HG03558 (cell line): ENCODE measurements around the gene CIZ1.

Experiments used
- ATAC-seq: cut with Tn5 transposase; IDR thresholded peaks from one replicate; pipeline ENCODE4 v1.9.1; 2021; ENCODE audit warnings: moderate number of reproducible peaks; ENCODE audit not compliant: unreplicated experiment; ENCODE audit errors: extremely low read depth

Gene CIZ1

DNA sequence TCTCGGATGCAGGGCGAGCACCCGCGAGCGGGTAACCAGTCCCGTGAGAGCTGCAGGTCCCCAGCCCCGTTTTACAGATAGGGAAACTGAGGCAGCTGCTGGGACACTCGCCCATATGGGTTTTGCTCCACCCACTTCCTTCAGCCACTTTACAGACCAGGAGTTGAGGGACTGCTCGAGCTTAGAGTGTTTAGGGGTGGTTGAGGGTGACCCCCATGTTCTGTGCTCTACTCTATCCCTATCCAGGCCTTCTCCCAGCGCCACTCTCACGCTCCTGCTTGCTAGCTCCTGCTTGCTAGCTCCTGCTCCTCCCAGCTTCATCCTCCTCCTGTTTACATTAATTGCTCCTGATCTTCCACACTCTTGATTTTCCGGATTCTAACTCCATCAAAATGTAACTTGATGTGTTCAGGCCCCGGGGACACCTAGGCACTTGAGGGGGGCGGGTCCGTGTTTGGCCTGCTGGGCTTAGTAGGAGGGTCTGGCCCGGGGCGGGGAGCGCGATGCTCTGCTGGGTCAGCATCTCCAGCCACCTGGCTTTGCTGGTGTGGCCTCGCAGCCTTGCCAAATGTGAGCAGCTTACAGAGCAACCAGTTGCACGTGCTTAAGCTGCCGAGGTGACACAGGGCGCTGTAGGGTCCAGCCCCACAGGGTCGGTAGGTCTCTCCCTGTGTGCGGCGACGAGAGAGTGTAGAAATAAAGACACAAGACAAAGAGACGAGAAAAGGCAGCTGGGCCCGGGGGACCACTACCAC, 62.4 kb downstream of the CIZ1 start:
- ATAC-seq = no peak

DNA sequence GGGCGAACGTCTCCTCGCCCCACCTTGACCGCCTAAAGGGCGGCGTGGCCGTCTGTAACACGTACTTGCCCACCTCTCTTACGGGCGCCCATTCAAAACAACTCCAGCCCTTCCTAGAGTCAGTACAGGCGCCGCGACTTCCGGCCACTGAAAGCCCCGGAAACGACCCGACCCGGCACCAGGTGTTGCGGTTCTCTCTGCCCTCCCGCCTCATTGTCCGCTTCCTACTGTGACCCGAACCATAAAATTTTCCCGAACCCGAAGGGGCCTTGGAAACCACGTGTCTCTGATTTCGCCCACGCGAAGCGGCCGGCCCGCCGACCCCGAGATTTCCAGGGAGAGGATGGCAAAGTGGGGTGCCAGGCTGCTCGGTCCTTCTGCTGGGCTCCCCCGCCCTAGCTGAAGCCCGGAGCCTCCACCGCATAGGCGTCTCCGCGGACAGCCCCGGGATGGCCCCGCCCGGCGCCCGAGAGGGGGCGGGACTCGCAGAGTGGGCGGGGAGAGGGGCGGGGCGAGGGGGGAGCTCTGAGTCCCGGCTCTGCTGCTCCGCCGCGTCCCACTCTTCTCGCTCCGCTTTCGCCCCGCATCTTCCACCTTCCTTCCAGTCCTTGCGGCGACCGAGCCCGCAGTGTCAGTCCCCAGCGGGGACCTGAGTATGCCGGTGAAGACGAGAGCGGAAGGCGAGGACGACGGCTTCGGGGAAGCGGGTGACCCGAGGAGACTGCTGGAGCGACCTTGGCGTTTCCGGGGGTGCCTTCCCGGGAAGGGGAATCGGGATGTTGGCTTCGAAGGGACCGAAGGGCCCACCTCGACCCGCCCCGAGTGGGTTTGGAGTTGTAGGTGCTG, 63.2 kb downstream of the CIZ1 start:
- ATAC-seq = peak; percentile 38

- peak; percentile 32 for ATAC-seq
Measured at GRCh38 chr9:128127568-128127989, 63.8 kb downstream of the CIZ1 start, which contains the start of gene PTGES2. Gene PTGES2 (minus strand): TSS chr9:128127729. CDS start chr9:128127717, 12 bp downstream.

DNA sequence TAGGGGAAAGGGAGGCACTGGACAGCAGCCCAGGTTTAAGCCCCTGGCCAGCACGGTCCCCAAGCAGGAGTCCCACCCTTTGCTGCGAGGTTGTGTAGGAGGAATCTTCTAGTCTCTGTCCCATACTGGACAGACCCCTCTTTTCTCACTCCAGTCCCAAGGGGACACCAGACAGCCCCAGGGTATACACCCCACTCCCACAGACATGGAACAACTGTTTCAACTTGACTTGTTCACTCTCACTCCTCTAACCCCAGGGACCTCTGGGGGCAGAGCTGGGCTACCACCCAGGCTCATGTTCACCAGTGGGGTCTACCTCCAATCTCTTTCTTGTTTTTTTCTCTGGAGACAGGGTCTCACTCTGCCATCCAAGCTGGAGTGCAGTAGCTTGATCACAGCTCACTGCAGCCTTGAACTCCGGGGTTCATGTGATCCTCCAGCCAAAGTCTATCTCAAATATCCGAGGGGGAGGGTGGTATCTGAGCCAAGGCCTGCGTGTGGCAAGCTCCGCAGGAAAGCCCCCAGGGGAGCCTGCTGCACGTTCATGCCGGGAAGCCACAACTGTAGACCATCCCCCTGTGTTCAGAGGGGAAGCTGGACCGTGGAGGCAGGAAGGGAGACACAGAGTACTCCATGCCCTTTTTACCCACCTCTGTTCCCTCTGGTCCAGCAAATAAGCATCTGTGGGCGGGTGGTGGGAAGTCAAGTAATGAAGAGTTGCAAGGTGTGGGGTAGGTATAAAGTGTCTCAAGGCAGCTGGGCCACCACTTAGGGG, 65.6 kb downstream of the CIZ1 start:
- no peak for ATAC-seq

DNA sequence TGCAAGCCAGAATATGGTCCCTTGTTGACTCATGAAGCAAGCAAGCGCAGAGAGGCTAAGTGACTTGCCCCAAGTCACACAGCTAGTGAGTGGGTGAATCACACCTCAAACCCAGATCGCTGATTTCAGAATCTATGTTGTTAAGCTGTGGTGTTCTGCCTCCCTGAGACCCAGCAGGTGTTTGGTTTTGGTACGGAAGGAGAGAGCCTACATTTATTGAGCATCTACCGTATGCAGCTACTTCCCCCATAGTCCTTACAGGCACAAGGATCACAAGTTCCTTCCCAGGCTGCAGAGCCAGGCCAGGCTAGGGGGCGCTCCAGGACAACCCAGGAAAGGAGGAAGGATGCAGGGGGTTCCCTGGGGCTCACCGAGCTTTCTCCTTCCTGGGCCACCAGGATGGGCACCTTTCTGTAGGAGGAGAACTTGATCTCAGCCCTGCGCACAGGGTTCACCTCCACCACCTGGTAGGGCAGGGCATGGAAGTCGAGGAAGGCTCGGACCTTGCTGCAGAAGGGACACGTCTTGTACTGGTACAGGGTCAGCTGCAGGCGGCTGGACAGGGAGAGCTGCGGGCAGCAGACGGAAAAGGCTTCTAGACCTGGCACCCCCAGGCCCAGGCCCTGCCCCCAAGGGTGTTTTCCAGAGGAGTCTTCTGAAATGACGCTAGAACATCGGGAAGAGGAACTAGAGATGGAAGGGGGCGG, 66.3 kb downstream of the CIZ1 start:
- ATAC-seq = no peak

GRCh38 chr9:128124451-128124850, 66.9 kb downstream of the CIZ1 start:
- ATAC-seq = no peak

DNA sequence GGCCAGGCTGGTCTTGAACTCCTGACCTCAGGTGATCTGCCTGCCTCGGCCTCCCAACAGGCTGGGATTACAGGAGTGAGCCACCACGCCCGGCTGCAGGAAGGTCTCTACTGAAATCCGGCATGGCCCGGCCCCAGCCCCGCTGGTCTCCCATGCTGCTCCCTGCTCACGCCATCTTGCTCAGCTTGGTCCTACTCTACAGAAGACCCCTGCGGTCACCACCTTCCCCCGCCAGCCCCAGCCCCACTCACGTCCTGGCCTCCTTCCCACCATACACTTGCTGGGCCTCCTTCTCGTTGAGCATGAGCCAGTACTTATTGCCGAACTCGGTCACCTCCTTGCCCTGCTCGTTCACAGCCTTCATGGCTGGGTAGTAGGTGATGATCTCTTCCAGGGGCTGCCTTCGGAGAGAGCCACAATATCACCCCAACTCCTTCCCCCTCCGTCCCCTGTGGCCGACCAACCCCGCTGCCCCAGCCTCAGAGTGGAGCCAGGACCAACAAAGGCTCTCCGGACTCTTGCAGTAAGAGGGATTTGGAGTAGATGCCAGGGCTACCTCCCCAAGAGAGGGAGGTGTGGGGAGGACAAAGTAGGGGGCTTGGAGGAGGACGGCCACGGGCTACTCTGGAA, 67.8 kb downstream of the CIZ1 start:
- ATAC-seq = no peak

DNA sequence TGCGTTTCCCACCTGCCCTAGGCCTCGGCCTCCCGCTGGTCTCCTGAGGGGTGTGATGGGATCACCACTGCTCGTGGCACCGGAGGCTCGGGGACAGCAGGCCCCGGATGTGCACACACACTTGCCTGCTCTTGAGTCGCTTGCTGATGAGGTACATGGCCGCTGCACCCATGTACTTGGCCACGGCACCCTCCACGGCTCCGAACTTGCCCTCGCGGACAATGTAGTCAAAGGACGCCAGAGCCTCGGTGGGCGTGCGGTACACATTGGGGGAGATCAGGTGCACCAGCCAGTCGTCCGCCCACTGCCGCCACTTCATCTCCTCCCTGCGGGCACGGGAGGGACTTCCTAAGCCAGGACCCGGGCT, 68.6 kb downstream of the CIZ1 start:
- no peak for ATAC-seq

DNA sequence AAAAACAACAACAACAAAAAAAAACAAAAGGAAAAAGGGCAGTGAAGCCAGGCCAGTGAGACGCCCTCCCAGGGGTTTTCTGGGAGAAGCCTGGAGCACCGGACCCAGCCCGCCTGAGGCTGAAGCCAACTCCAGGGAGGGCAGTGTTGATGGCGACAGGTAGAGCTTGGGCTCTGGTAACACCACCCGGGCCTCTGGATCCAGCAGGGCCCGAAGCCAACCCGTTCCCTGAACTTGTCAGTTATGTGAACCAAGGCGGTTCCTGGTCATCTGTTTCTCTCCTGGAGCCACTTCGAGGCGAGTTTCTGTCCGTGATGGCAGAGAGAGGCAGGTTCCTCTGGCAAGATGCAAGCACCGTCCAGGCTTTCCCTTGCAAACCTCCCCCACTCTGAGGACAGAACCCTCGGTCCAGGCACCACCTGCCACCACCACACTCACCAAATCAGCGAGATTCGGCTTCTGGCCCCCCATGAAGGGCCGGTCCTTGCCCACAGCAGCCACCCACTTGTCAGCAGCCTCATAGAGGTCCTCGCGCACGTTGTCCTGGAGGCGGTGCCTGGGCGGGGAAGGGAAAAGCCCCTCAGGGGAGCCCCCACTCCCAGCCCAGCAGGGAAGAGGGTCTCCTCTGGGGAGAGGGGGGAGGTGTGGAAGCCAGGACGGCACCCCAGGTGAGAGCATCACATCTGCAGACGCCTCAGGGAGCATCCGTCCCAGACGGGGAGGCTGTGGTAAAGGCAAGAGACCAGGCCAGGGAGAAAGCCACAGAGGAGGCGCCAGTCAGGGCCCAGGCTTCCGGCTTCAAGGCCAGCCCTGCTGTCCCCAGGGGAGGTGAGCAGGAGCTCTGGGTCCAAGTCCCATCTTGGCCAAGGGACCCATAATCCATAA, 69.2 kb downstream of the CIZ1 start:
- ATAC-seq = no peak

- ATAC-seq = no peak
Measured at GRCh38 chr9:128121466-128121810, 69.9 kb downstream of the CIZ1 start.

DNA sequence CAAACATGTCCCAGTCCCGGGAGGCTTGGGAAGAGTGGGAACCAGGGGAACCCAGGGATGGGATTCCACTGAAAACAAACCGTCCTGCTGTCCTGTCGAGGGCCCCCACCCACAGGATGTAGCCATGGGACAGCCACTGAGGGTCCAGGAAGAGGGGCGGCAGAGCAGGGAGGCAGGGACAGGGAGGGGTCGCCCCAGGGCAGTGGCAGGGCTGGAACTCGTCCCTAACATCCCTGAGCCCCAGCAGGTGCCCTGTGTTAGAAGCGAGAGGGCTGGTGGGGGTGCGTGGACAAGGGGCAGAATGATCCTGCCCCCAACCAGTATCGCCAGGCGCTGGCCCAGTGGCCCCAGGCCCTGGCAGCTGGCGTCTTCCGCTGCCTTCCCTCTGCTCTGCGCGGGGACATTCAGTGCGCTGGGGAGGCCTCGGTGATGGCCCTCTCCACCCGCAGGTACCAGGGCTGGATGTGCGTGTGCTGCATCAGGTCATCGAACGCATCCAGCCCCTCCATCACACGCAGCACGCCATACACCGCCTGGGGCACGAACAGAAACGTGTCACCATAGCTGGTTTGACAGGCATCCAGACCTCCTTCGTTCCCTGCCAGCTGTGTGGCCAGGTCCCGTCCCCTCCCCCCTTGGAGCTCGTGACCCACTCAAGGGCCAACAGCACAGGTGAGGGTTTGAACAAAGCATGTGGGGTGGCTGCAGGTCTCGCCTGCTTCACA, 70.5 kb downstream of the CIZ1 start:
- no peak for ATAC-seq

DNA sequence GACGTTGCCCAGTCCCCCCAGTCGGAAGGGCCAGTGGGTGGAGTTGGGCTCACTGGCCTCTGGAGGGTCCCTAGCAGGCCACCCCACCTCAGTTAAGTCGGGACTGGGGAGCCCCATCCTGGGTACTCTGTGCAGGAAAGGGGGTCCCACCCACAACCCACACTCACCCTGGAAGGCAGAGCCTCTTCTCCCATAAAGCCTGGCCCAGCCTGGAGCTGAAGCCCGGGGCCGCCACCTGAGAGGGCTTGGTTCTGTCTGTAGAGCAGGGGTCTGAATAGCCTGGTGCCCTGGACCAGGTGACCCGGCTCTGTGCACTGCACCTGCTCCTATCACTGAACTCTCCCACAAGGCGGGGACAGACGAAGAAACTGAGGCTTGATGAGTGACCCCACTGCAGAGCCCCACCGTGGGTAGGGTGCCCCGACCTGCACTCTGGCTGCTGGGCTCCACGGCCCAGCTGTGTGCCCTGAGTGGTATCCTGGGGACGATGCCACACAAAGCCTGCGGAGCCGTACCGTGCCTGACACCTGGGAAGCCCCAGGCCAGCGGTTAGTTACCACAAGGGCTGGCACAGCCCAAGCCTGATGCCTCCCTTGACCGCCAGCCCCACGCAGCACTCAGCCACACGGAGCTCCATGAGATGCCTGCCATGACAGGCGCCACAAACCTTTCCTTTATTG, 71.2 kb downstream of the CIZ1 start:
- ATAC-seq = no peak

DNA sequence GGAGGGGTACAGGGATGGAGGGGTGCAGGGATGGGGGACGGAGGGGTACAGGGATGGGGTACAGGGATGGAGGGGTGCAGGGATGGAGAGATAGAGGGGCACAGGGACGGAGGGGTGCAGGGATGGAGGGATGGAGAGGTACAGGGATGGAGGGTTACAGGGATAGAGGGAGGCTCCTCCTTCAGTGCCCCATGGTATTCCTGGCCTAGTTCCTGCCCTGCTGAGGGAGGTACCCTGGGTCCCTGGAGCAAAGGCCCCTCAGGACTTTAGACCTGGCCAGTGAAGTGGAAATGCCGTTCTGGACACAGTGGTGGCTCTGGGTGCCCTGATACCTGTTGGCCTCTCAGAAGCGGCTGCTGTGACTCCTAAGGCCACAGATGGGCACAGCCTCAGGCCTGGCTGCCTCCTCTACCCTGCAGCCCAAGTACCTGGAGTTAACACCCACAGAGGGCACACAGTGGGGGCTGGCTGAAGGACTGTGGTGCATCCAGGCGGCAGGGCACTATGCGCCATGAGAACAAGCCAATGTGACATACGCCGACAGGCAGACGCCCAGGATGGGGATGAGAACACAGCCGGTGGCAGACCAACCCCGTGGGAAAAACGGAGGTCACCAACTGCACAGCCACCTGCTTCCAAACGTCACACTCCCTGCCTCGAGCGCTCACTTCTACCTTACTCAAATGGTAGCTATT, 72.3 kb downstream of the CIZ1 start:
- ATAC-seq = no peak

- no peak for ATAC-seq
Measured at GRCh38 chr9:128118472-128118857, 72.9 kb downstream of the CIZ1 start.

GRCh38 chr9:128117613-128118471, 73.5 kb downstream of the CIZ1 start:
- ATAC-seq = no peak
